ENCODE results near the gene KRTAP6-3.

Gene KRTAP6-3

GRCh38 chr21:30592140-30592539 is at the start of gene KRTAP6-3:
Gene KRTAP6-3, plus strand, starts transcription at chr21:30592440. Its CDS starts 6 bp downstream, at chr21:30592446.
- DNase-seq = no peak

- DNase-seq = no peak
Observed at GRCh38 chr21:30552782-30553181, 39.5 kb upstream of the KRTAP6-3 start.

GRCh38 chr21:30555095-30555494 is 37.1 kb upstream of the KRTAP6-3 start:
- DNase-seq = no peak

- DNase-seq = no peak
Observed at GRCh38 chr21:30561264-30561895, 30.9 kb upstream of the KRTAP6-3 start, which contains the start of gene KRTAP19-7. Gene KRTAP19-7, minus strand, starts transcription at chr21:30561314. Its CDS starts 25 bp downstream, at chr21:30561289.

- DNase-seq = no peak
Observed at GRCh38 chr21:30561957-30562356, 30.3 kb upstream of the KRTAP6-3 start.

- DNase-seq = no peak
Observed at GRCh38 chr21:30563072-30563471, 29.2 kb upstream of the KRTAP6-3 start.

- no peak for DNase-seq
Observed at GRCh38 chr21:30563630-30564029, 28.6 kb upstream of the KRTAP6-3 start.

GRCh38 chr21:30567617-30568016 is 24.6 kb upstream of the KRTAP6-3 start:
- DNase-seq = no peak

- DNase-seq = no peak
Observed at GRCh38 chr21:30577766-30578165, 14.5 kb upstream of the KRTAP6-3 start.

- no peak for DNase-seq
Observed at GRCh38 chr21:30579346-30579745, 12.9 kb upstream of the KRTAP6-3 start.

- no peak for DNase-seq
Observed at GRCh38 chr21:30580132-30580531, 12.1 kb upstream of the KRTAP6-3 start.

- no peak for DNase-seq
Observed at GRCh38 chr21:30582870-30583269, 9.4 kb upstream of the KRTAP6-3 start.

- no peak for DNase-seq
Observed at GRCh38 chr21:30590297-30590696, 1.9 kb upstream of the KRTAP6-3 start, which contains the start of gene KRTAP22-2. Gene KRTAP22-2, minus strand, starts transcription at chr21:30590397.

- no peak for DNase-seq
Observed at GRCh38 chr21:30598802-30599201, 6.6 kb downstream of the KRTAP6-3 start, which contains the start of gene KRTAP6-2. Gene KRTAP6-2, minus strand, starts transcription at chr21:30598902. Its CDS starts 28 bp downstream, at chr21:30598874.

GRCh38 chr21:30600787-30601186 is 8.5 kb downstream of the KRTAP6-3 start, which contains the start of gene KRTAP22-1:
Gene KRTAP22-1, plus strand, starts transcription at chr21:30601087.
- DNase-seq = no peak

GRCh38 chr21:30605968-30606367 is 13.7 kb downstream of the KRTAP6-3 start:
- DNase-seq = no peak

- DNase-seq = no peak
Observed at GRCh38 chr21:30612132-30612531, 19.9 kb downstream of the KRTAP6-3 start.

GRCh38 chr21:30613836-30614235 is 21.6 kb downstream of the KRTAP6-3 start, which contains the start of gene KRTAP6-1:
Gene KRTAP6-1, minus strand, starts transcription at chr21:30613930. Its CDS starts 26 bp downstream, at chr21:30613904.
- no peak for DNase-seq

GRCh38 chr21:30615199-30615598 is 23.0 kb downstream of the KRTAP6-3 start:
- DNase-seq = no peak

- DNase-seq = no peak
Observed at GRCh38 chr21:30616125-30616524, 23.9 kb downstream of the KRTAP6-3 start, which contains the start of gene KRTAP20-1. Gene KRTAP20-1, plus strand, starts transcription at chr21:30616425. Its CDS starts 30 bp downstream, at chr21:30616455.

GRCh38 chr21:30620080-30620479 is 27.8 kb downstream of the KRTAP6-3 start:
- DNase-seq = no peak

GRCh38 chr21:30620522-30620921 is 28.3 kb downstream of the KRTAP6-3 start, which contains the start of gene KRTAP20-4:
Gene KRTAP20-4, plus strand, starts transcription at chr21:30620627.
- no peak for DNase-seq

- DNase-seq = no peak
Observed at GRCh38 chr21:30623362-30623761, 31.1 kb downstream of the KRTAP6-3 start.

GRCh38 chr21:30625449-30626165 is 33.4 kb downstream of the KRTAP6-3 start:
- no peak for DNase-seq
